ENCODE data around the gene GNPDA1.

The GNPDA1 gene

DNA sequence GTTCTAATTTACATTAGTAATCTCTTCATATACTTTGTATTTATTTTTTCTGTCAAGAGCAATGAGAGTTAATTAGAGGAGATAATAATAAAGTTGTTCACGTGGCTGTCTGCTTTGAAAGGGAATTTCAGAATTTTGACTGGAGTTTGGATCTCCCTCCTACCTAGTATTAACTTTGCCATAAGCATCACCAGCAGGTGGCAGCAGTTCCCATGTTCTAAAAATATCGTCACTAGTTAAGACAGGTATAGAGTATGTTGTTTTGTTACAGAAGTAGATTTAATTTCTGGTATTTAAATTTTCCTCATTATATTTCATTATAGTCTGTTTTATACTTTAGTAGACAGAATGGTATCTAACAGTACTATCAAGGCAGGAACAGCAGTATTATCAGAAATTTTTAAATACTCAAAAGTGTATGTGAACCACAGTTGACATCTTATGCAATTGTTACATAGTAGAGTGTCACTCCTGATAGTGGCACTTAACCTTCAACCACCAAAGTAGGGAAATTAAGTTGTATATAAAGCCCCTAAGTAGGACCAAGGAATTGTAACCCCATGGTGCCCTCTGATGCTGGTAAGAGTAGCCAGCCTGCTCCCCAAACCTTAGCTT is 20.4 kb downstream of the GNPDA1 start:
- DNase-seq: peak in 5 of 14 donors; percentile 12 to 43 (median 20)

DNA sequence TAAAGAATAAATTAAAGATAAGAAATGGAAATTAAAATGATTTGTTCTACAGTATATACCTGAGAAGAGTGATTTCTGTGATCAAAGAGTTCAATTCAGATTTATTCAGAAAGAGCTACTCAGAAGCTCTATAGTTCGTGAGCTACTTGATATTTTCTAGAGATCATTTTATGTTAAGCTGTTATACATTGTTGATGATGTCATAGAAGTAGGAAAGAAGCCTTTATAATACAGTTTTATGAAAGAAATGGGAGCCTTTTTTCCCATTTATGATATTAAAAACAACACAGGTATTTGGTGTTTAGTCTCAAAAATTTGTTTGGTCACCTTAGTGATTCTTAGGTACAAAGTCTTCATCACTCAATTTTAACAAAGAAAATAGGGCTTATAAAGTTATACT is 23.1 kb downstream of the GNPDA1 start:
- no peak for DNase-seq

DNA sequence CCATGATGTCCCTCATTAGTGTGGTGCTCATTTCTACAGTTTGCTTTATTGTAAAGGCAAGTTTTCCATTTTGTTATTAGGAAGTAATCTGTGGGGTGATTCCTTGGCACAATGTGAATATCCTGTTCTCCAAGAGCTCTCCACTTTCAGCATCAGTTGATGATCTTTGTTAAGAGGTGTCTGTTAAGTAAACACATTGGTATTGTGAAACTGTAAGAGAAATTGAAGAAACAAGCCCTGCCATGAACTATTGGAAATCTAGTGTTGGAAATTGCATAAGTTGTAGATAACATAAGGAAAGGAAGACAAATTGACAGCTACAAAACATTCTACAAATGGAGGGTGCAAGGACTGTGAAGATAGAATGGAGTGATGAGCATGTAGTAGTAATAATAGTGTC is 26.8 kb downstream of the GNPDA1 start:
- no peak for DNase-seq

DNA sequence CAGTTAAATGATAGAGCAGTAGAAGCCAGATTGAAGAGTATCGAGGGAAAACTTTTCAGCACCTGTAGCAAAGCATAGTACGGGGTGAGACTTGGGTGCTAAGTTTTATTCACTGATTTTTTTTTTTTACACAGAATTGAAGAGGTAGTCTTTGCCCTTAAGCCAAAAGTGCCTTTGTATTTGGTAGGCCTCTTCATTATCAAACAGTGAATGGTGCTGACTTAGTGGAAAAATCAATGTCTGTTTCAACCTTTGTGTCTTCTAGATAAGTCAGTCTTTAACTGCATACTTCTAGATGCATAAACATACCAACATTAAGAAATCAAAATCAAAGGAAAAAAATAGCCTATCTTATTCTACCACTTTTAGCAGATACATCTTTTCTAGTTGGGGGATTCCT is 30.2 kb downstream of the GNPDA1 start:
- no peak for DNase-seq

DNA sequence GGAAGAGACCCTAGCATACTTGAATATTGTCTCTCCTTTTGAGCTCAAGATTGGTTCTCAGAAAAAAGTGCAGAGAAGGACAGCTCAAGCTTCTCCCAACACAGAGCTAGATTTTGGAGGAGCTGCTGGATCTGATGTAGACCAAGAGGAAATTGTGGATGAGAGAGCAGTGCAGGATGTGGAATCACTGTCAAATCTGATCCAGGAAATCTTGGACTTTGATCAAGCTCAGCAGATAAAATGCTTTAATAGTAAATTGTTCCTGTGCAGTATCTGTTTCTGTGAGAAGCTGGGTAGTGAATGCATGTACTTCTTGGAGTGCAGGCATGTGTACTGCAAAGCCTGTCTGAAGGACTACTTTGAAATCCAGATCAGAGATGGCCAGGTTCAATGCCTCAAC is 34.4 kb downstream of the GNPDA1 start:
- no peak for DNase-seq

DNA sequence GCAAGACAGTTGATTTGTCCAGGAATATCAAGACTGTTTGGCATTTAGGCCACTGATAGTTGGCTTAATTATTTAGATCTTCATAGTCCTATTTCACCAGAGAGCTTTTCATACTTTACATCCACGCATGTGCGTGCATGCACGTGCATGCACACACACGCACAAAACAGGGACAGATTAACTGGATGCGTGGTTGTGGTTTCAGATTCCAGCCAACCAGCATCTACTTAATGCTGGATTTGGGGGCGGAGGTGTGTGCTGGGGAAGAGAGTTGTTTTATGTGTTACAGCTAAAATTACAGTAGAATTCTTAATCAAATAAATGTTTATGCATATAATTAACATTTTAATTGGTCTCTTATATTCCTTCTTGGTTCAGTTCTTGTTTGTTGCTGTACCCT is 36.7 kb downstream of the GNPDA1 start:
- DNase-seq: no peak

DNA sequence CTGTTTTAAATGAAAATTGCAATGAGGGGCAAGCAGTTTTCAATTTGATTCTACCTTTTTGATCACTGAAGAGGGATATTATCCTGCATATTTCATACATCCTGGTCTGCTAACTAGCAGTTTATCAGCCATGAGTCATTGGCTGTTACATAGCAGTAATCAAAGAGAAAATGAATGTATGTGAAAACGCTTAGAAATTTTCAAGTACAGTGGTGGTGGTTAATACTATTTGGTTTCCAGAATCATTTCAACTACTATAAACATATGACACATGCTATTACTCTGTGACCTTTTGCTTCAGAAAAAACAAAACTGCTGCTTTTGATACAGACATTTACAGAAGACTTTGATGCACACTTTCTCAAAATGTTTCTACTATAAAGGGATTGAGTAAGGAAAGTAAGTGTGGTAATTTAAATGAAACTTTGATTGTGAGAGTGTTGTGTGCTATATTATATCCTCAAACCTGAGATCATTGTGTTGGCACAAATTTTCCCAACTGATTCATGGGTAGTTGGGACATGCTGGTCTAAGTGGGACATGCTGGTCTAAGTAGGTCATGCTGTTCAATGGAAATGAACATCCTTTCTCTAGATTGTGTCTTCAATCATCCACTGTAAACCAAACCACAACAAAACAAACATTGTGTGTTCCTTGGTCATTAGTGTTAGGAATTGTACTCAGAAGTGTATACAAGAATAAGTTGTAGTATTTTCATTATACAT is 38.8 kb downstream of the GNPDA1 start:
- no peak for DNase-seq

DNA sequence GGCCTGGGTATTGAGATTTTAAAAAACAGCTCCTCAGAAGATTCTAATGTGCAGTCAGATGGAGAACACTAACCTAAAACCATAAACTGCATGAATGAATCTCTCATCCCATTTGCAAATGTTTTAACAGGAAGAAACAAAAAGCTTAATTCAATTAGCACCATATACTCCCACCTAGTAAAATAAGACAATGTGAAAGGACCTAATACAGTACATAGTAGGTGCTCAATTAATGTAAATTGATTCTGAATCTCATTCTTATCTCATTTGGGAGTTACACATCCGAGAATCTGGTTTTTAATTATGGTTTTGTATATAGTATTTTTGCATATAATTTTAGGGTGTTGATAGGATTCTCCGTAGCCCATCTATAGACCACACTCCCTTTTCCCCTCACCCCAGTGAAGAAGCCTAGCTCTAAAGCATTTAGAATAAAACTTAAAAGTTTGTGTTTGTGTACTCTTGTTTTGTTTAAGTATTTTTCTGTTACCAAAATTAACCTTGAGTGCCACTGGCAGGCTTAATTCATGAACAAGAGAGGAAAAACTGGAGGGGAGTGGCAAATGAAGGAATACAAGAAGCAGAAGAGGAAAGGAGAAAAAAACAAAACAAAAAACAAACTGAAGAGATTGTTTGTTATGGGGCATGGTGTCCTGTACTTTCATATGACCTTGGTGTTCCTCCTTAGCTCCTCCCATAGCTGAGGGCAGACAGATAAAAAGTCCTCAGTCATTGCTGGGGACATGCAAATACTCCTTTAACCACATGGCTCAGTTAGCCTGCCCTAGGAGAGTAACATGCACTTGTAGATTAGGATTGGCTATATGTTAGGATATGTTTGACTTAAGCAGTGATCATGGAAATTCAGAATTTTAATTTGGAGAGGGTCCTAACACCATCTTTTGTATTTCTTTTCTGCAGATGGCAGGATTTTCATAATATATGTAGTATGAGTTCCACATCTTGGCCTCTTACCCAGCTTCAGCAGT is 42.8 kb downstream of the GNPDA1 start:
- no peak for DNase-seq

DNA sequence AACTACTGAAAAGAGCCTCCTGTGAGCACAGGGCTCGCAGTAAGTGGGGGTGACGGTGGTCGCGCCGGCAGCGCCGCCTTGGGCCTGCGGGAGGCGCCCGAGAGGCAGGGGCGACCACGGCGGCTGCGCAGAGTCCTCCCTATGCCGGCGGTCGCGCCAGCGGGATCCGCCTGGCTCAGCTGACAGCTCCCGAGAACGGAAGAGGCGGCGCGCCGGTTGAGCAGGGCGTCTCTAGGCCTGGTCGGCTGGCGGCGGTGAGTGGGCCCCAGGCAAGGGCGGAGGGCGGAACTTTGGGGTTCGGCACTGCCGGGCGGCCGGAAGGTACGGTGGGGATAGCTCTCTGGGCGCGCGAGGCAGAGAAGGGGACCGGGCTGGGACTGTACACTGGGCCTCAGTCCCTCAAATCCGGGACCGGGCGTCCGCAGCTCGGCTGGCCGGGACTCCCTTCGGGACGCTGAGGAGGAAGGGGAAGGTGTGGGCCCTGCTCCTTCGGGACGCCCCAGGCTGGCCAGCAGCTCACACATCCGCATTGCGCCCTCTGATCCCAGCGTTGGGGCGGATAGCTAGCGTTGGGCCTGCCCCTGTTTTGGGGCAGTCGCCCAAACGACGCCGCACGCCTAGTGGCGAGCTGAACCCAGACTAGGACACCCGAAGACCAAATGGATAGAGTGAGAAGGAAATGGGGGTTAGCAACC is 43.8 kb downstream of the GNPDA1 start, which contains the start of gene RNF14:
TSS of gene RNF14 (plus strand) at position 192 of the 695 bp plus-strand sequence. CDS start 4,484 bp downstream, outside the sequence.
- DNase-seq: peak; percentile 53 to 93 (median 88)

DNA sequence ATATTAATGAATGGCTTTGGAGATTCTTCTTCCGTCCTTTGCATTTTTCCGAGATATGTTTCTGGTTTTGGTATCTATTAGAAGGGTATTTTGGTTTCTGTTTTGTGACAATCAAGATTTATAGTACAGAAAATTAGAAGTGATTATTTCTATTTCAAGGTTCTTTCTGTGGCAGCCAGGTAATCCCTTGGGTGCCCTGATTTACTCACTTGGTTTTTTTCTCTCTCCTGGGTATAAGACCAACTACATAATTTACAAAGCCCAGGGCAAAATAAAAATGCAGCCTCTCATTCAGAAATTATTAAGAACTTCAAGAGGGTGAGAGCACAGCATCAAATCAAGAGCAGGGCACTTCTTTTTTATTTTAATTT is 45.9 kb downstream of the GNPDA1 start:
- no peak for DNase-seq

DNA sequence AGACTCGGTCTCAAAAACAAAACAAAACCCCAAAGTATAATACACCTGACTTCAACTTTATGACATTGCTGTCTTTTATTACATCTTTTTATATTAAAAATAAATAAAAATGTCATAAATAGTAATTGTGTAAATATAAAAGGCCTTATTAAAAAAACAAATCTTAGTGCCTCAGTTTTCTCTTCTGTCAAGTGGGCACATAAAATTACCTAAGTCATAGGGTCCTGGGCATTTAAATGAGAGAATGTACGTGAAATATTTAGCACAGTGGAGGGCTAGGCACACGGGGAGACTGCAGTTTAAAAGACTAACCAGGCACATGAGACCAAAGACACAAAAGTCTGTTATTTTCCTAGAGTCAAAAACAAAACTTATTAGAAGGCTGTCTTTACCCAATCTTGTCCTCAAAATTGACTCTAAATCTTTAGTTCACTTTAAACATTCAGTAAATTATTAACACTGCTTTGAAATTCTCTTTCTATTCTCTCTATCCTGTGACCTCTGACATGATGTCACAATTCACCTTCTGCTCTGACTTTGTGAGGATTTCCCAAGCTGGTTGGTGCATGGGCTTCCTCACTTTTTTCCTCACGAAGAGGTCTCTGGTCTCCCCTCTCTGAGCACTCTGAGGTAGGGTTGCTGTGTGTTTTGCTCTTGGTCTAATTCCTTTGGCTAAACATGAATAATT is 46.4 kb downstream of the GNPDA1 start:
- no peak for DNase-seq

DNA sequence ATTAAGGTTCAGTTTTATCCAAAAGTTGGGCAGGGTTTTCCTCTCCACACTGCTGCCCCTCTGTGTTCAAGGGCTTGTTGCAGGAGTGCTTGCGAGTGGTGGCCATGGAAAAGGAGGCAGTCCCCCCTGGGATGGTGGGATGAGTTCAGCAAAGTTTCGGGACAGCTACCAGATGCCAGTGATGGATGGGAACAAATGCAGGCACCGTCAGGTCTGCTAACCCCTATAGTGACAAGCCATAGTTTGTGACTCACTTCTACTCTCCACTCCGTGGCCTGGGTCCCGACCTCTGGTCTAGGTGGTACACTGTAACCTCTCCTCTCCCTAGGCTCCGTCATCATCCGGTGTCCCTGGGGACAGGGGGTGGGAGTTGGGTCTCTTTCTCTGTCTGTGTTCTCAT is 47.8 kb downstream of the GNPDA1 start:
- no peak for DNase-seq

DNA sequence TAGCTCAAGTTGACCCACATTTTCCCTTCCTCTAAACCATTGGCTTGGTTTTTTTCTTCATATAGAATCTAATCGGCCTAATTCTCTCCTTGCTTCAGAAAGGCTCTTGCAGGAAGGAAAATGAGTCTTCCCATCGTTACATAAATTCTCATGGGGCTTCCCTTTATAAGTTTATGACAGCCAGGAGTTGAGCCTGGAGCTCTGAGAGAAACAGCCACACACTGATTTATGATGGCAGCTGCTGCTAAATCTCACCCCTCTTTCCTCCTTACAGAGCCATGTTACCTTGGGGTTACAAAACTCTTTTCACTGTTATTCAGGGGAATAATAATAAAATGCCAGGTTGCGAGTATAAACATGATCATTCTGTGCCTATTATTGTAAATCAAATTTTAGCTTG is 49.1 kb downstream of the GNPDA1 start:
- DNase-seq: no peak

DNA sequence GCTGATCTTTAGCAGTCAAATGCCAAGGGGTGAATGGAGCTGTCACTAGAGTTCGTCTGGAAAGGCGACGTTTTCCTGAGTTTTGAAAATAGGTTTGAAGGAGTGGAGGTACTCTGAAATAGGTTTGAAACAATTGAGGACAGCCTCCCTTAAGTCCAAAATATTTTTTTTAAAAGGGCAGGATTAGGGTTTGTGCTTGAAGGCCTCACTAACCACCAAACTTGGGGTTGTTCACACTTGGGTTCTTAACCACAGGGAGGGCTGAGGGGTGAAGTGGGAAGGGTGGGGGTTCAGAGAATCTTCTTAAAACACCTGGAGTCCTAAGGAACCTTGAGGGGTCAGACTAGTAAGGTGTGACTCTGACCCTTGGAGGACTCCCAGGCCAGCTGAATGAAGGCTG is 51.4 kb downstream of the GNPDA1 start:
- no peak for DNase-seq

DNA sequence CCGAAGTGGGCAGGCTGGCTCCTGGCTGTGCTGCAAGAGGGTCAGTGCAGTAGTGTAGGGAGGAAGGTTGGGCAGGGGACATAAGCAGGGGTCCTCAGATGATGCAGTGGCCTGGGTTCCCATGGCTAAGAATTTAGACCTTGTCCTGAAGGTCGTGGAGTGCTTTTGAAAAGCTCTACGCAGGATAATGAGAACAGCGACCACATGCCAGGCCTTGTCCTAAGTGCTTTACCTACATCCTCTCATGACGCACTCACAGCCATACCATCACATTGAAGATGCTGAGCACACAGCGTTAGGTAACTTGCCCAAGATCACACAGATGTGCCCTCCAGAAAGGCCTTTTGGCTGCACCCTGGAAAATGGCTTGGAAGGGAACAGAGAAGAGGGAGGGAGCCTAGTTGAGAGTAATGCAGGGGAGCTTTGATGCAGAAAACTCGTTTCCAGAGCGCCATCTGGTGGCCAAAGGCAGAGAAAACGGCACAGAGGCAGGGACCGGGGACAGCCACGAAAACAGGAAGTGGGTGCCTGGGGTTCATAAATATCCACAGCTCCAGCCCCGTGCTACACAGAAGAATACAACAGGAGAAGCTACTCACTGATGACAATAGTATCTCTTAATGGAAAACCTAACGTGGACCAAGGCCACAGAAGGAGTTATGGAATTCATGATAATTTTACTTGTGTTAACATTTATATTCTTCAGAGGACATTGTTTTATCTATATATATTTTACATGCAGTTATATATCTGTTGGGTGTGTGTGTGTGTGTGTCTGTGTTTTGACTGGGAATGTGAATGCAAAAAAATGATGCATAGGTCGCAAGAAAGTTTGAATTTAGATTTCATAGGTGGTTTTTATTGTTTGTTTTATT is 52.1 kb downstream of the GNPDA1 start:
- DNase-seq: peak in 13 of 14 donors; percentile 14 to 89 (median 82)

DNA sequence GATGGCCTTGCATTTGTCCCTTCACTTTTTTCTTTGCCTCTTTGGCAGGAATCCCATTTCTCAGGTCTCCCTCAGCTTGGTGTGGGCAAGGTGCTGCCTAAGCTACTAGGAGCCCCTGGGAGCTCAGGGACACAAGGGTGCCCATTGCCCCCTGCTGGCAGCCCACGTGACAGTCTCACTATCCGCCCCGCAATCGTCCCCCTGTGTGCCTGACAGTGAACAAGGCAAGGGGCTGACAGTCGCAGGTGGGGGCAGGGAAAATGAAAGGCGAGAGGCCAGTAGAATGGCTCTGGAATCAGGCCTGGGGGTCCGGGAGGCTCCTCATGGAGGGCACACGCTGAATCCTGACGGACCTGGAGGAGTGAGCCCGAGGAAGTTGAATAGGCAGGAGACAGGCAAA is 52.8 kb downstream of the GNPDA1 start:
- DNase-seq: no peak

DNA sequence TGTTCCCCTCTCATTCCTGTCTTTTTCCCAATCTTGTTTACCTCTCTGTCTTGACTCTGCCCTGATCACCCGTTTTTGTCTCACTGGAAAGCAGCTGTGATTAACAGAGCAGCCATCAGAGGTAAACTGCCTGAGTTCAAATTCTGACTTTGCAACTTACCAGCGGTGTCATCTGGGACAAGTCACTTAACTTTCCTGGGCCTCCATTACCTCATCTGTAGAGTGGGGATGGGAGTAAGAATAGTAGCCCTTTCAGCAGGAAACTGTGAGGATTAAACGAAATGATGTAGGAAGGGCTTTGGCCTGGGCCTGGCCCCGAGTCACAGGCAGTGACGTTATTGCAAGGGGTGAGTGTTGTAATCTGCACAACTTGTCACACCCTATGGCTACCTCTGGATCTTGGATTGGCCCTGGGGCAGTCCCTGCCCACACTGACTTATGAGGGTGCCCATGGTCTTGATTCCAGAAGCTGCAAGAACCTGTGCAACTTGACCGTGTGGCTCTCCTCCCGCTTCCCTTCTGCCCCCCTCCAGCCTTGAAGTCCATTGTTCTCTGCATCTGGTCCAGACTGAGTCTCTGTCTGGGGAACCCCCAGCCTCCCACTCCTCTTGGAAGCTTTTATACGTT is 54.2 kb downstream of the GNPDA1 start:
- no peak for DNase-seq

DNA sequence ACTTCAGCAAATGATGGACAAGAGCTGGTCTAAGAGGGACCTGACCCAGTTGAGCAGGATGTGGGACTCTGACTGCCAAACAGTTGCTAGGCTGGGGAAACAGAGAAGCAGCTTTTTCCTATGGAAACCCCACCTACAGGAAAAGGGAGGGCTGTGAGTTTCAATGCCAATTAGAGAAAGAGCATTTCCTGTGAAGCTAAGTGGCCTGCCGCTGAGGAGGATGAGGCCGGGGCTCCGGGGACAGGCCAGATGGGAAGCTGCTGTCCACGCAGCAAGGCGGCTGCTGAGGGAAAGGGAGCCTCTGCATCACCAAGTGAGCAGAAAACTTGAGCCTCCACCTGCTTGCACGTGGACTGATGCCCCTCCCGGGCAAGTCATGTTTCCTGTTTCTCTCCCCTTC is 54.7 kb downstream of the GNPDA1 start, which contains the start of gene PCDH12:
TSS of gene PCDH12 (minus strand) at position 90 of the 400 bp plus-strand sequence. CDS start 351 bp downstream, outside the sequence.
- no peak for DNase-seq

DNA sequence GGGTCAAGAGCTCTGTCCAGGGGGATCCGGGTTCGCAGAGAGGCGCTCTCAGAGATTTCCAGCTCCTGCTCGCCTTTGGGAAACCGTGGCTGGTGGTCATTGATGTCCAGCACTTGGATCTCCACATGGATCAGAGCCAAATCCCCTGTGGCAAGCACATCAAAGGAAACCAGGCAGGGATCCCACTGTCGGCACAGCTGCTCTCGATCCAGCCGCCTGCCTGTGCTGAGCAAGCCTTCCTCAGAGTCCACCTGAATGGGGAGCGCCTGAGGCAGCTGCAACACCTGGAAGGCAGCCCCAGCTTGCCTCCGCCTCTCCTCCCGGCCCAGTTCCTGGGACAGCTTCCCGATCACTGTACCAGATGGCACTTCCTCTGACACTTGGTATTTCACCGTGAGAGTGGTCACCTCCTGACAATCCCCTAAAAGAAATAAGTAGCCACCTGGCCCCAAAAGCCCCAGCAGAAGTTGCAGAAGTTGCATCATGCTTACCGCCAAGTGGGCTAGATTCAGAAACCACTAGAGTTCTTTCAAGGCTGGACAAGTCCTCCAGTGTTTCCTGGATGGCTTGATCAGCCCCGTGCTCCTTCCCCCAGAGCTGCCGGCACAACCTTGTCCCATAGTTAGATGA is 55.3 kb downstream of the GNPDA1 start:
- no peak for DNase-seq

DNA sequence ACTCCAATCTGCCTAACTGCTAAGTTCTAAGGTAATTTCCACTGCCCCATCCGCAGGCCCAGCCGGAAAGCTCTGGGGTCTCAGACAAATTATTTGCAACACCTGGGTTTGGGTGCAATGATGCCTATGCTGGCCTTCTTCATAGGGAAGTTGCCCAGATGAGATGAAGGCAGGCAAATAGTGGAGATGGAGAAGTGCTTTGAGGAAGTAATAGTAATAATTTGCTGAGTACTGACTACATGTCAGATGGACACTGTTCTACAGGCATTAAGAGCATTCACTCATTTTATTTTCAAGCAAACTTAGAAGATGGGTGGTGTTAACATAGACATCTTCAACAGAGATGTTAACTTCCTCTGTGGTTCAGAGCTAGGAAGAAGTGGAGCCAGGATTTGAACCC is 58.6 kb downstream of the GNPDA1 start:
- no peak for DNase-seq
